SH-SY5Y (cell line): Measurements from ENCODE around the gene PXYLP1.

Source experiments
- GATA2 ChIP-seq: IDR thresholded peaks from 2 replicates; pipeline ENCODE4 v1.6.1; 2011; ENCODE audit warnings: mild to moderate bottlenecking, low read depth, low read length
- GATA3 ChIP-seq: IDR thresholded peaks from 2 replicates; pipeline ENCODE4 v1.6.1; 2011; ENCODE audit warnings: low read depth, mild to moderate bottlenecking, low read length, moderate library complexity

- TF ChIP-seq GATA2 (no peak), GATA3 (no peak)
Observed at GRCh38 chr3:141212555-141212954, 19.1 kb upstream of the PXYLP1 start.
